Femur (tissue), 1 donor: ENCODE data around the gene PIK3C3.
"Not testable (repeated sequence)": the region's sequence is repeated elsewhere in the genome, so short reads cannot be mapped to it uniquely, and the experiment has no call there.

Experiments
- DNase-seq: peaks from one replicate; pipeline ENCODE4 v3.0.0-alpha.2; 2017

Gene PIK3C3

GRCh38 chr18:41966943-41967342 lies 11.9 kb downstream of the PIK3C3 start:
- no peak for DNase-seq

GRCh38 chr18:41967680-41968079 lies 12.6 kb downstream of the PIK3C3 start:
- peak; percentile 39 for DNase-seq

GRCh38 chr18:41969881-41970280 lies 14.8 kb downstream of the PIK3C3 start:
- DNase-seq, result no peak

GRCh38 chr18:41972067-41972925 lies 17.3 kb downstream of the PIK3C3 start:
- DNase-seq, result no peak

- no peak for DNase-seq
Observed at GRCh38 chr18:41973983-41974382, 18.9 kb downstream of the PIK3C3 start.

GRCh38 chr18:41974796-41975201 lies 19.8 kb downstream of the PIK3C3 start:
- DNase-seq, result no peak

GRCh38 chr18:41975284-41975683 lies 20.2 kb downstream of the PIK3C3 start:
- DNase-seq, result no peak

- DNase-seq, result no peak
Observed at GRCh38 chr18:41977233-41977632, 22.2 kb downstream of the PIK3C3 start.

- DNase-seq, result no peak
Observed at GRCh38 chr18:41982942-41983660, 28.1 kb downstream of the PIK3C3 start.

GRCh38 chr18:41985914-41986313 lies 30.9 kb downstream of the PIK3C3 start:
- DNase-seq, result no peak

GRCh38 chr18:41989508-41989907 lies 34.5 kb downstream of the PIK3C3 start:
- DNase-seq, result no peak

GRCh38 chr18:41992066-41992465 lies 37.0 kb downstream of the PIK3C3 start:
- DNase-seq, result no peak

- DNase-seq, result no peak
Observed at GRCh38 chr18:41992703-41993102, 37.7 kb downstream of the PIK3C3 start.

- DNase-seq, result no peak
Observed at GRCh38 chr18:41993151-41993550, 38.1 kb downstream of the PIK3C3 start.

GRCh38 chr18:41996020-41996419 lies 41.0 kb downstream of the PIK3C3 start:
- DNase-seq, result no peak

GRCh38 chr18:41999751-42000150 lies 44.7 kb downstream of the PIK3C3 start:
- no peak for DNase-seq

GRCh38 chr18:42001801-42002200 lies 46.8 kb downstream of the PIK3C3 start:
- no peak for DNase-seq

GRCh38 chr18:42004653-42005052 lies 49.6 kb downstream of the PIK3C3 start:
- DNase-seq, result no peak

GRCh38 chr18:42005782-42006181 lies 50.7 kb downstream of the PIK3C3 start:
- DNase-seq, result no peak

- not testable (repeated sequence) for DNase-seq
Observed at GRCh38 chr18:42009457-42009856, 54.4 kb downstream of the PIK3C3 start.

- DNase-seq, result no peak
Observed at GRCh38 chr18:42011053-42011452, 56.0 kb downstream of the PIK3C3 start.

GRCh38 chr18:42018831-42019230 lies 63.8 kb downstream of the PIK3C3 start:
- no peak for DNase-seq

GRCh38 chr18:42024131-42024530 lies 69.1 kb downstream of the PIK3C3 start:
- DNase-seq, result no peak

GRCh38 chr18:42025491-42025890 lies 70.5 kb downstream of the PIK3C3 start:
- DNase-seq, result no peak
